Measurements from ENCODE around the gene SEC31B. TPM values are rescaled to one million over a fixed set of nuclear protein-coding genes. Genes with fewer than 3 reads are reported as not detected.

SEC31B gene
- total RNA-seq, 1 experiment from 2014 or later: 10.6 TPM

DNA sequence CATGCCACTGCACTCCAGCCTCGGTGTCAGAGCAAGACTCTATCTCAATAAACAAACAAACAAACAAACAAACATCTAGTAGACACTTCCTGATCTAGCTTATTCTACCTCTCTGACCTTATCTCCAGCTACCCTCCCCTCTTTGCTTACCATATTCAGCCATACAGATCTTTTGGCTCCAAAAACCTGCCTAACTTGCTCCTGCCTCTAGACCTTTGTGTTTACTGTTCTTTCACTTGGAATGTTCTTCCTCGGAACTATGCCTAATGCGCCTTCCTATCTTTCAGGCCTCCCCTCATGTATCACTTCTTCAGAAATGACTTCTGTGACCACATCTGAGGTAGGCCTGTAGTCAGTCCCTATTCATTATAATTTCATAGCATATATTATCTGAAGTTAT is 77.1 kb downstream of the SEC31B start:
- no peak for DNase-seq (ENCODE audit: unreplicated experiment)
- CTCF ChIA-PET: interaction anchor here (0.6 to 0.7 kb wide), 3 partner anchors 71 to 1756 kb away, joined by 3 read pairs; no protein-coding TSS in a partner anchor

DNA sequence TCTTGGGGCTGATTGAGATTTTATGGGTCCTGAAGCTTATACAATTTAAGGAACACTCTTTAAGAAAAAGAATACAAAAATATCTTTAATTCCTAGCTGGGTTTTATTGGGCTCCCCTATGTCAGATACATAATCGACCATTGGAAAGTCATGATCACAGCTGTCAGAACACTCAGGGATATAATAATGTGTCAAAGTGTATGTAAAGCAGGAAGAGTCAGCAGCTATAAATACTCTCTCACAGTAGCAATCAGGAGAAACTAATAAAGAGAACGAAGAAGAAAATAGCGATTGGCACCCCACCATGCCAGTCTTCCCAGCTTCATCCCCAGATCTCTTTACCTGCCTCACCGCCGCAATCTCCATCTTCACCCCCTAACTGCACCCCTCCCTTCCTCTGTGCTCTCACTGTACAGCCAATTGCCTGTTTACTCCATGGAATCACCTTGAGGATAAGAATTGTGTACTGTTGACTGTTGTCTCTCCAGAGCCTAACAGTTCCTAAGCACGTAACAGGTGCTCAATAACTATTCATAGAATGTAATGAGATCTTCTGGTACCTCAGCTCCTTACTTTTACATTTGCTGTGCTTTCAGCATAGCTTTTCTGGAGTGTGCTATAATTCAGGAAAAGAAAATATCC is 80.9 kb downstream of the SEC31B start:
- Mint-ChIP-seq H3K9me3 (ENCODE audit: unreplicated experiment) (no peaks in the 10 kb centered on the region), H3K27me3 (ENCODE audit: insufficient read depth, unreplicated experiment) (no peaks in the 10 kb centered on the region), H3K36me3 (ENCODE audit: insufficient read depth, unreplicated experiment) (no peaks in the 10 kb centered on the region), H3K4me1 (ENCODE audit: insufficient read depth, unreplicated experiment) (peaks cover 4% of the 10 kb centered on the region), H3K27ac (ENCODE audit: low read depth, unreplicated experiment) (no peak overlapping the region), H3K4me3 (ENCODE audit: unreplicated experiment) (no peak overlapping the region)
- TF ChIP-seq, protein P1, sequence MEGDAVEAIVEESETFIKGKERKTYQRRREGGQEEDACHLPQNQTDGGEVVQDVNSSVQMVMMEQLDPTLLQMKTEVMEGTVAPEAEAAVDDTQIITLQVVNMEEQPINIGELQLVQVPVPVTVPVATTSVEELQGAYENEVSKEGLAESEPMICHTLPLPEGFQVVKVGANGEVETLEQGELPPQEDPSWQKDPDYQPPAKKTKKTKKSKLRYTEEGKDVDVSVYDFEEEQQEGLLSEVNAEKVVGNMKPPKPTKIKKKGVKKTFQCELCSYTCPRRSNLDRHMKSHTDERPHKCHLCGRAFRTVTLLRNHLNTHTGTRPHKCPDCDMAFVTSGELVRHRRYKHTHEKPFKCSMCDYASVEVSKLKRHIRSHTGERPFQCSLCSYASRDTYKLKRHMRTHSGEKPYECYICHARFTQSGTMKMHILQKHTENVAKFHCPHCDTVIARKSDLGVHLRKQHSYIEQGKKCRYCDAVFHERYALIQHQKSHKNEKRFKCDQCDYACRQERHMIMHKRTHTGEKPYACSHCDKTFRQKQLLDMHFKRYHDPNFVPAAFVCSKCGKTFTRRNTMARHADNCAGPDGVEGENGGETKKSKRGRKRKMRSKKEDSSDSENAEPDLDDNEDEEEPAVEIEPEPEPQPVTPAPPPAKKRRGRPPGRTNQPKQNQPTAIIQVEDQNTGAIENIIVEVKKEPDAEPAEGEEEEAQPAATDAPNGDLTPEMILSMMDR (IDR thresholded peaks at IDR 0.05; ENCODE audit: unreplicated experiment): no peak
- CTCF ChIA-PET: interaction anchor here (0.6 to 2.8 kb wide), 11 partner anchors 8 to 440 kb away, joined by 3 to 18 read pairs (median 5); no protein-coding TSS in a partner anchor
- POLR2A ChIA-PET: interaction anchor here (0.7 to 1.8 kb wide), 3 partner anchors 50 to 93 kb away, joined by 3 to 4 read pairs (median 4); no protein-coding TSS in a partner anchor
- no peak for DNase-seq (ENCODE audit: unreplicated experiment)
- intact Hi-C loops (cut with micrococcal nuclease): no loop called here
- BruUV-seq (replicated peaks): no TSS peak

More for the DNA sequence above, 77.1 kb downstream of the SEC31B start:
- no peaks in the 10 kb centered on the region for H3K4me1 Mint-ChIP-seq (ENCODE audit: insufficient read depth, unreplicated experiment)
- H3K27ac Mint-ChIP-seq (ENCODE audit: low read depth, unreplicated experiment): no peak overlapping the region
- intact Hi-C loops (cut with micrococcal nuclease): no loop called here
- H3K4me3 Mint-ChIP-seq (ENCODE audit: unreplicated experiment): no peak overlapping the region
- no TSS peak for BruUV-seq (replicated peaks)
- no peaks in the 10 kb centered on the region for H3K9me3 Mint-ChIP-seq (ENCODE audit: unreplicated experiment)
- TF ChIP-seq, protein P1 (IDR thresholded peaks at IDR 0.05; ENCODE audit: unreplicated experiment): no peak
- H3K36me3 Mint-ChIP-seq (ENCODE audit: insufficient read depth, unreplicated experiment): no peaks in the 10 kb centered on the region
- POLR2A ChIA-PET: interaction anchor here (0.7 kb wide), 1 partner anchor 130 kb away, joined by 3 read pairs; no protein-coding TSS in a partner anchor
- no peaks in the 10 kb centered on the region for H3K27me3 Mint-ChIP-seq (ENCODE audit: insufficient read depth, unreplicated experiment)

Other genes with a start within 250 kb of the SEC31B start
- gene BLOC1S2, start 233.2 kb downstream of the SEC31B start, total RNA-seq (2022): 86.7 and 98.4 TPM in 2 replicates
- not detected in 2 replicates for gene PKD2L1, start 189.6 kb downstream of the SEC31B start, total RNA-seq (2022)
- 101 and 179 TPM in 2 replicates for gene SCD, start 172.6 kb downstream of the SEC31B start, total RNA-seq (2022)
- not detected in 2 replicates for gene WNT8B, start 56.9 kb downstream of the SEC31B start, total RNA-seq (2022)
- 194 and 197 TPM in 2 replicates for gene NDUFB8, start 10.0 kb upstream of the SEC31B start, total RNA-seq (2022)
- gene HIF1AN, start 16.1 kb upstream of the SEC31B start, total RNA-seq (2022): 40.1 and 41.0 TPM in 2 replicates
- gene PAX2, start 225.7 kb upstream of the SEC31B start, total RNA-seq (2022): not detected in 2 replicates

All from MCF 10A (cell line).